Measurements from ENCODE around the gene SPINDOC.

DNA sequence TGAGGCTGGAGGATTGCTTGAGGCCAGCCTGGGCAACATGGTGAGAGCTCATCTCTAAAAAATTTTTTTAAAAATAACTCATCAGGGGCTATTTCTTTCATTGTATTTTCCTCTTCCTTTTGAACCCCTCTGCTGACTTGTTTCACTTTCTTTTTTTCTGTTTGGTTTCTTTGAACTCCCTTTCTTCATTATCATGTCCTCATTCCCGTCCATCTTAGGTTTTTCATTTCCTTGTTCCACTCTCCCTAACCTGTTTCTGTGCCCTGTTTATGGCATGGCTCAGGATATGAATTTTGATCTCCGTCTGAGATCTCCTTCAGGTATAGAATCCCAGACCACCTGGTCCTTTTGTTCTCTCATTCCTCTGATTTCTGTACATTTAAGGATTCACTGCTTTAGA lies 38.1 kb downstream of the SPINDOC start:
- TF ChIP-seq POLR2A (IDR thresholded peaks at IDR 0.05) (no peak), EP300 (IDR thresholded peaks at IDR 0.05; ENCODE audit: low read depth) (no peak), POLR2AphosphoS5 (IDR thresholded peaks at IDR 0.05) (no peak)
- TF ChIP-seq, protein P1, sequence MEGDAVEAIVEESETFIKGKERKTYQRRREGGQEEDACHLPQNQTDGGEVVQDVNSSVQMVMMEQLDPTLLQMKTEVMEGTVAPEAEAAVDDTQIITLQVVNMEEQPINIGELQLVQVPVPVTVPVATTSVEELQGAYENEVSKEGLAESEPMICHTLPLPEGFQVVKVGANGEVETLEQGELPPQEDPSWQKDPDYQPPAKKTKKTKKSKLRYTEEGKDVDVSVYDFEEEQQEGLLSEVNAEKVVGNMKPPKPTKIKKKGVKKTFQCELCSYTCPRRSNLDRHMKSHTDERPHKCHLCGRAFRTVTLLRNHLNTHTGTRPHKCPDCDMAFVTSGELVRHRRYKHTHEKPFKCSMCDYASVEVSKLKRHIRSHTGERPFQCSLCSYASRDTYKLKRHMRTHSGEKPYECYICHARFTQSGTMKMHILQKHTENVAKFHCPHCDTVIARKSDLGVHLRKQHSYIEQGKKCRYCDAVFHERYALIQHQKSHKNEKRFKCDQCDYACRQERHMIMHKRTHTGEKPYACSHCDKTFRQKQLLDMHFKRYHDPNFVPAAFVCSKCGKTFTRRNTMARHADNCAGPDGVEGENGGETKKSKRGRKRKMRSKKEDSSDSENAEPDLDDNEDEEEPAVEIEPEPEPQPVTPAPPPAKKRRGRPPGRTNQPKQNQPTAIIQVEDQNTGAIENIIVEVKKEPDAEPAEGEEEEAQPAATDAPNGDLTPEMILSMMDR (IDR thresholded peaks at IDR 0.05): no peak
